ENCODE measurements around the gene ABCB8.

ABCB8 gene

GRCh38 chr7:151063212-151063561, 34.9 kb downstream of the ABCB8 start:
- Histone ChIP-seq H3K4me3 (ENCODE audit: low read depth, low read length) (no peak overlapping the region), H3K9me3 (ENCODE audit: control insufficient read depth, insufficient read depth, low read depth, low read length) (no peaks in the 10 kb centered on the region), H3K27ac (ENCODE audit: extremely low read depth, low read depth, low read length) (no peak overlapping the region), H3K36me3 (ENCODE audit: control insufficient read depth in 2 of 2, insufficient read depth in 1 of 2, low read length in 2 of 2) (peaks cover 3 to 62% of the 10 kb centered on the region in 2 experiments), H3K4me1 (ENCODE audit: control insufficient read depth, insufficient read depth, low read length) (no peaks in the 10 kb centered on the region; the same call in 1 of the 2 replicates)
- no peak for TF ChIP-seq ZNF837 (tag by site-specific recombination; IDR thresholded peaks at IDR 0.05)
- no peak for TF ChIP-seq ZNF157 (tag by site-specific recombination; IDR thresholded peaks at IDR 0.05)
- TF ChIP-seq REPIN1 (tag by site-specific recombination; IDR thresholded peaks at IDR 0.05; ENCODE audit: low read depth): no peak
- POLR2A ChIA-PET: interaction anchor here (0.9 to 2.3 kb wide), 10 partner anchors 8 to 53 kb away, joined by 3 to 22 read pairs (median 5); partner anchors contain the start of genes ABCB8 and FASTK
- CTCF ChIA-PET: interaction anchor here (0.7 to 2.3 kb wide), 6 partner anchors 15 to 48 kb away, joined by 3 to 14 read pairs (median 4); partner anchors contain the start of genes ABCB8 and FASTK

- peaks cover 3 to 70% of the 10 kb centered on the region in 2 experiments for H3K36me3 ChIP-seq (ENCODE audit: control insufficient read depth in 2 of 2, insufficient read depth in 1 of 2, low read length in 2 of 2)
- no peaks in the 10 kb centered on the region for H3K4me1 ChIP-seq (ENCODE audit: control insufficient read depth, insufficient read depth, low read length)
- ChIA-PET CTCF (interaction anchor here (0.6 kb wide), 1 partner anchor 9 kb away, joined by 3 read pairs; no protein-coding TSS in a partner anchor), POLR2A (no interaction called here)
- no peak overlapping the region for H3K4me3 ChIP-seq (ENCODE audit: low read depth, low read length)
- H3K27ac ChIP-seq (ENCODE audit: extremely low read depth, low read depth, low read length): no peak overlapping the region
- no peak for TF ChIP-seq ZSCAN30 (tag by site-specific recombination; IDR thresholded peaks at IDR 0.05)
- TF ChIP-seq FEZF1 (tag by site-specific recombination; IDR thresholded peaks at IDR 0.05): no peak
- TF ChIP-seq ZFHX2 (tag by site-specific recombination; conservative IDR thresholded peaks at IDR 0.05): peak; percentile 41; the same call in 1 of the 2 replicates
- TF ChIP-seq ZNF169 (tag by site-specific recombination; IDR thresholded peaks at IDR 0.05): no peak
- H3K9me3 ChIP-seq (ENCODE audit: control insufficient read depth, insufficient read depth, low read depth, low read length): no peaks in the 10 kb centered on the region
Measured at GRCh38 chr7:151064454-151064853, 36.2 kb downstream of the ABCB8 start.

DNA sequence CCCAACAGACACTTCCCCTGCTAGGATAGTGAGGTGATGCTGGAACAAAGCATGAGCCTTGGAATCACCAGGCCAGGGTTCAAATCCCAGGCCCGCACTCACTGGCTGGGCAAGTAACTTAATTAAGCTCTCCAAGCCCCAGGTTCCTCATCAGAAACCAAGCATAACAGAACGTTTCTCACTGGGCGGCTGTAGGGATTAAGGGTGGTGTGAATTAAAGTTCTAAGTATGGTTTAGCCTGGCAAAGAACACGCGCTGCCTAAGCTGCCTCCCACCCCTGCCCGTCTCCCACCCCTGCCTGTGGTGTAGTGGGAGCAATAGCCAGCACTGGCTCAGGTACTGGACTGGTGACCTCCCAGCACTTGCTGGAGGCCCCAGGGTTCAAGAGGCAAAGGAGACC, 36.7 kb downstream of the ABCB8 start:
- Histone ChIP-seq H3K27ac (ENCODE audit: extremely low read depth, low read depth, low read length) (no peak overlapping the region), H3K9me3 (ENCODE audit: control insufficient read depth, insufficient read depth, low read depth, low read length) (no peaks in the 10 kb centered on the region), H3K4me3 (ENCODE audit: low read depth, low read length) (no peak overlapping the region), H3K36me3 (ENCODE audit: control insufficient read depth in 2 of 2, insufficient read depth in 1 of 2, low read length in 2 of 2) (peaks cover 3 to 75% of the 10 kb centered on the region in 2 experiments), H3K4me1 (ENCODE audit: control insufficient read depth, insufficient read depth, low read length) (no peaks in the 10 kb centered on the region)
- ChIA-PET POLR2A (interaction anchor here (1.1 to 1.6 kb wide), 2 partner anchors 16 to 18 kb away, joined by 3 to 6 read pairs; partner anchors contain the start of genes FASTK and TMUB1), CTCF (interaction anchor here (0.6 kb wide), 1 partner anchor 20 kb away, joined by 3 read pairs; no protein-coding TSS in a partner anchor)
- TF ChIP-seq ZNF837 (tag by site-specific recombination; IDR thresholded peaks at IDR 0.05) (no peak), ZNF626 (tag by site-specific recombination; IDR thresholded peaks at IDR 0.05) (no peak), ZNF521 (tag by site-specific recombination; IDR thresholded peaks at IDR 0.05) (no peak), AEBP2 (tag by site-specific recombination; IDR thresholded peaks at IDR 0.05; ENCODE audit: borderline replicate concordance) (no peak), INSM2 (tag by site-specific recombination; IDR thresholded peaks at IDR 0.05) (no peak), PRDM10 (tag by site-specific recombination; IDR thresholded peaks at IDR 0.05) (no peak), ZNF350 (tag by site-specific recombination; IDR thresholded peaks at IDR 0.05) (no peak), ZNF114 (tag by site-specific recombination; IDR thresholded peaks at IDR 0.05) (no peak), ZNF202 (tag by site-specific recombination; IDR thresholded peaks at IDR 0.05; ENCODE audit: borderline replicate concordance) (no peak), ZNF2 (tag by site-specific recombination; IDR thresholded peaks at IDR 0.05) (no peak), ZNF121 (tag by site-specific recombination; IDR thresholded peaks at IDR 0.05) (no peak)
- TF ChIP-seq, protein P1, sequence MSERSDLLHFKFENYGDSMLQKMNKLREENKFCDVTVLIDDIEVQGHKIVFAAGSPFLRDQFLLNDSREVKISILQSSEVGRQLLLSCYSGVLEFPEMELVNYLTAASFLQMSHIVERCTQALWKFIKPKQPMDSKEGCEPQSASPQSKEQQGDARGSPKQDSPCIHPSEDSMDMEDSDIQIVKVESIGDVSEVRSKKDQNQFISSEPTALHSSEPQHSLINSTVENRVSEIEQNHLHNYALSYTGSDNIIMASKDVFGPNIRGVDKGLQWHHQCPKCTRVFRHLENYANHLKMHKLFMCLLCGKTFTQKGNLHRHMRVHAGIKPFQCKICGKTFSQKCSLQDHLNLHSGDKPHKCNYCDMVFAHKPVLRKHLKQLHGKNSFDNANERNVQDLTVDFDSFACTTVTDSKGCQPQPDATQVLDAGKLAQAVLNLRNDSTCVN (tag by site-specific recombination; optimal IDR thresholded peaks at IDR 0.05): no peak

Measured in HEK293 (cell line).